Stomach smooth muscle (tissue), 2 donors: Measurements from ENCODE around the gene HNF4A.

ENCODE experiments used
- H3K27ac ChIP-seq: one replicate; pipeline ENCODE4 v1.7.0; 2013; ENCODE audit warnings: mild to moderate bottlenecking, low read length, inconsistent platforms
- H3K27me3 ChIP-seq, 2 donors: one replicate each; pipeline ENCODE4 v1.7.0; 2013; ENCODE audit warnings: low read length in 2 of 2; ENCODE audit not compliant: insufficient read depth in 2 of 2, control insufficient read depth in 1 of 2
- H3K36me3 ChIP-seq, 2 donors: one replicate each; pipeline ENCODE4 v1.7.0; 2013; ENCODE audit warnings: low read length in 2 of 2; ENCODE audit not compliant: control insufficient read depth in 2 of 2, insufficient read depth in 2 of 2
- H3K4me1 ChIP-seq: one replicate; pipeline ENCODE4 v1.7.0; 2013; ENCODE audit warnings: low read length; ENCODE audit not compliant: control insufficient read depth, insufficient read depth
- H3K4me3 ChIP-seq, 2 donors: one replicate each; pipeline ENCODE4 v1.7.0; 2013; ENCODE audit warnings: low read length in 2 of 2
- H3K9ac ChIP-seq, 2 donors: one replicate each; pipeline ENCODE4 v1.7.0; 2013; ENCODE audit warnings: low read length in 2 of 2, mild to moderate bottlenecking in 1 of 2
- H3K9me3 ChIP-seq, 2 donors: one replicate each; pipeline ENCODE4 v1.7.0; 2013; ENCODE audit warnings: low read length in 2 of 2; ENCODE audit not compliant: control insufficient read depth in 2 of 2
- donor health status: healthy.
- donor health status: Pancreatic carcinoma.

The HNF4A gene

GRCh38 chr20:44392088-44392775 lies 36.7 kb downstream of the HNF4A start:
- Histone ChIP-seq H3K27ac (no peak overlapping the region), H3K9me3 (no peaks in the 10 kb centered on the region), H3K4me1 (peaks cover 5% of the 10 kb centered on the region), H3K9ac (no peak overlapping the region), H3K27me3 (peaks cover 9 to 23% of the 10 kb centered on the region in 2 donors), H3K4me3 (no peak overlapping the region), H3K36me3 (no peaks in the 10 kb centered on the region)

GRCh38 chr20:44392776-44393607 lies 37.5 kb downstream of the HNF4A start:
- Histone ChIP-seq H3K9me3 (no peaks in the 10 kb centered on the region), H3K36me3 (no peaks in the 10 kb centered on the region), H3K4me3 (no peak overlapping the region), H3K4me1 (peaks cover 5% of the 10 kb centered on the region), H3K27ac (no peak overlapping the region), H3K9ac (no peak overlapping the region), H3K27me3 (peaks cover 9 to 23% of the 10 kb centered on the region in 2 donors)

GRCh38 chr20:44393608-44394451 lies 38.3 kb downstream of the HNF4A start:
- no peaks in the 10 kb centered on the region for H3K36me3 ChIP-seq
- no peaks in the 10 kb centered on the region for H3K9me3 ChIP-seq
- peaks cover 5 to 21% of the 10 kb centered on the region in 2 donors for H3K27me3 ChIP-seq
- H3K9ac ChIP-seq: no peak overlapping the region
- no peak overlapping the region for H3K27ac ChIP-seq
- H3K4me3 ChIP-seq: no peak overlapping the region
- no peaks in the 10 kb centered on the region for H3K4me1 ChIP-seq

GRCh38 chr20:44394452-44394701 lies 38.9 kb downstream of the HNF4A start:
- Histone ChIP-seq H3K4me3 (no peak overlapping the region), H3K9me3 (no peaks in the 10 kb centered on the region), H3K9ac (no peak overlapping the region), H3K27me3 (peaks cover 7 to 17% of the 10 kb centered on the region in 2 donors), H3K36me3 (no peaks in the 10 kb centered on the region), H3K27ac (no peak overlapping the region), H3K4me1 (no peaks in the 10 kb centered on the region)

- H3K36me3 ChIP-seq: no peaks in the 10 kb centered on the region
- no peaks in the 10 kb centered on the region for H3K4me1 ChIP-seq
- no peak overlapping the region for H3K9ac ChIP-seq
- no peaks in the 10 kb centered on the region for H3K9me3 ChIP-seq
- H3K27ac ChIP-seq: no peak overlapping the region
- no peak overlapping the region for H3K4me3 ChIP-seq
- H3K27me3 ChIP-seq: peaks cover 7 to 14% of the 10 kb centered on the region in 2 donors
Measured at GRCh38 chr20:44394702-44395460, 39.4 kb downstream of the HNF4A start.

GRCh38 chr20:44395461-44396340 lies 40.2 kb downstream of the HNF4A start:
- Histone ChIP-seq H3K9ac (no peak overlapping the region), H3K27me3 (peaks cover 7 to 11% of the 10 kb centered on the region in 2 donors), H3K27ac (no peak overlapping the region), H3K4me3 (no peak overlapping the region), H3K36me3 (no peaks in the 10 kb centered on the region), H3K9me3 (no peaks in the 10 kb centered on the region), H3K4me1 (no peaks in the 10 kb centered on the region)

GRCh38 chr20:44396369-44397130 lies 41.1 kb downstream of the HNF4A start:
- Histone ChIP-seq H3K9me3 (no peaks in the 10 kb centered on the region), H3K4me1 (no peaks in the 10 kb centered on the region), H3K9ac (no peak overlapping the region)

GRCh38 chr20:44398335-44398734 lies 42.8 kb downstream of the HNF4A start:
- H3K27ac ChIP-seq: no peak overlapping the region
- no peaks in the 10 kb centered on the region for H3K4me1 ChIP-seq
- H3K27me3 ChIP-seq: peaks cover 7 to 17% of the 10 kb centered on the region in 2 donors
- no peak overlapping the region for H3K4me3 ChIP-seq
- H3K9ac ChIP-seq: no peak overlapping the region
- H3K36me3 ChIP-seq: no peaks in the 10 kb centered on the region
- H3K9me3 ChIP-seq: no peaks in the 10 kb centered on the region

More at GRCh38 chr20:44396369-44397130, 41.1 kb downstream of the HNF4A start:
- no peak overlapping the region for H3K27ac ChIP-seq
- H3K36me3 ChIP-seq: no peaks in the 10 kb centered on the region
- peaks cover 7 to 13% of the 10 kb centered on the region in 2 donors for H3K27me3 ChIP-seq
- H3K4me3 ChIP-seq: no peak overlapping the region

- Histone ChIP-seq H3K9me3 (no peaks in the 10 kb centered on the region), H3K9ac (no peak overlapping the region), H3K27me3 (peaks cover 7 to 12% of the 10 kb centered on the region in 2 donors), H3K4me1 (no peaks in the 10 kb centered on the region), H3K4me3 (no peak overlapping the region), H3K36me3 (no peaks in the 10 kb centered on the region), H3K27ac (no peak overlapping the region)
Measured at GRCh38 chr20:44399446-44399845, 43.9 kb downstream of the HNF4A start.
